Common myeloid progenitor, CD34-positive (primary cell): ENCODE results near the gene GUCY1A2.

Experiments
- CTCF ChIA-PET: fragments of 350-600 bp; sonication (Branson Sonifier 250); formaldehyde crosslinking; loops from one replicate; lab custom pipeline; 2021; ENCODE audit warnings: antibody characterized with exemption; lab: Charles Lee
- POLR2A ChIA-PET: fragments of 350-600 bp; sonication (Branson Sonifier 250); formaldehyde crosslinking; loops from one replicate; lab custom pipeline; 2021; ENCODE audit warnings: antibody characterized with exemption; lab: Charles Lee
- DNase-seq, 3 donors: peaks; one replicate each; pipeline versions ENCODE4 v3.0.0 to v3.0.0-alpha.2; 2013
- H3K27ac ChIP-seq, 2 experiments: 1 replicate in 1 of 2; 2 replicates in 1 of 2; pipeline ENCODE4 v1.7.0; 2013; ENCODE audit warnings: inconsistent platforms in 2 of 2, low read length in 2 of 2, mild to moderate bottlenecking in 2 of 2, low read depth in 1 of 2, moderate library complexity in 1 of 2; ENCODE audit not compliant: severe bottlenecking in 2 of 2, insufficient read depth in 1 of 2, poor library complexity in 1 of 2
- H3K27me3 ChIP-seq, 5 experiments: replicated peaks in 2 of 5; 1 replicate in 3 of 5; 2 replicates in 2 of 5; pipeline versions ENCODE4 v1.6.1 to v1.7.0; 2013; ENCODE audit warnings: low read length in 4 of 5, mild to moderate bottlenecking in 2 of 5, moderate library complexity in 2 of 5, inconsistent platforms in 1 of 5; ENCODE audit not compliant: insufficient read depth in 5 of 5, control insufficient read depth in 4 of 5
- H3K36me3 ChIP-seq, 4 experiments: 1 replicate in 2 of 4; 2 replicates in 2 of 4; pipeline versions ENCODE4 v1.6.1 to v1.7.0; 2013; ENCODE audit warnings: low read length in 3 of 4, control low read depth in 1 of 4, mild to moderate bottlenecking in 1 of 4; ENCODE audit not compliant: control insufficient read depth in 4 of 4, insufficient read depth in 4 of 4
- H3K4me1 ChIP-seq, 4 experiments: 1 replicate in 3 of 4; 2 replicates in 1 of 4; pipeline versions ENCODE4 v1.6.1 to v1.7.1; 2013; ENCODE audit warnings: low read length in 3 of 4, mild to moderate bottlenecking in 3 of 4, control low read depth in 1 of 4, inconsistent platforms in 1 of 4, moderate library complexity in 1 of 4; ENCODE audit not compliant: control insufficient read depth in 4 of 4, insufficient read depth in 4 of 4; ENCODE audit errors: control extremely low read depth in 1 of 4
- H3K4me3 ChIP-seq, 7 experiments: 1 replicate in 4 of 7; 2 replicates in 3 of 7; pipeline versions ENCODE4 v1.5.1 to v1.7.0; 2013; ENCODE audit warnings: mild to moderate bottlenecking in 7 of 7, low read length in 6 of 7, moderate library complexity in 6 of 7, inconsistent platforms in 2 of 7, low read depth in 2 of 7, control low read depth in 1 of 7; ENCODE audit not compliant: insufficient read depth in 4 of 7, control insufficient read depth in 1 of 7; ENCODE audit errors: extremely low read depth in 1 of 7
- H3K9me3 ChIP-seq, 5 experiments: 1 replicate in 4 of 5; 2 replicates in 1 of 5; pipeline versions ENCODE4 v1.6.1 to v1.7.1; 2013; ENCODE audit warnings: low read length in 4 of 5, mild to moderate bottlenecking in 2 of 5, inconsistent platforms in 1 of 5, low read depth in 1 of 5, moderate library complexity in 1 of 5; ENCODE audit not compliant: control insufficient read depth in 4 of 5, insufficient read depth in 2 of 5; ENCODE audit errors: control extremely low read depth in 1 of 5
- WGBS: methylation state at CpG from one replicate; pipeline ENCODE4 v1.1.5; 2013; ENCODE audit not compliant: insufficient coverage; 5-methylcytosine and 5-hydroxymethylcytosine counted together

GUCY1A2 gene

DNA sequence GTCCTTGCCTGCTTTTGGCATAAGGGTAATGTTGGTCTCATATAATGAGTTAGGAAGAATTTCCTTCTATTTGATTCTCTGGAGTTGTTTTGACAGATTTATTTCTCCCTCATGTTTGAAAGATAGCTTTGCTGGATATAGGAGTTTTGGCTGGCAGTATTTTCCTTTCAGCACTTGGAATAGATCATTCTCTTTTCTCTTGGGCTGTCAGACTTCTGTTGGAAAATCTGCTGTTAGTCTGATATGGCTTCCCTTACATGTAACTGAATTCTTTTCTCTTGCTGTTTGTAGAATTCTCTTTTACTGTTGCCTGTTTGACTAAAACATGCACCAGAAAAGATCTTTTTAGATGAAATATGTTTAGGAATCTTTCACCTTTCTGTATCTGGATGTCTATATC, 165.5 kb downstream of the GUCY1A2 start:
- Histone ChIP-seq H3K36me3 (no peaks in the 10 kb centered on the region), H3K4me1 (no peaks in the 10 kb centered on the region), H3K27ac (no peak overlapping the region), H3K27me3 (no peaks in the 10 kb centered on the region), H3K4me3 (no peak overlapping the region), H3K9me3 (peaks cover 0 to 6% (median 0%) of the 10 kb centered on the region in 5 experiments)
- ChIA-PET CTCF (no interaction called here), POLR2A (no interaction called here)
- DNase-seq: no peak

DNA sequence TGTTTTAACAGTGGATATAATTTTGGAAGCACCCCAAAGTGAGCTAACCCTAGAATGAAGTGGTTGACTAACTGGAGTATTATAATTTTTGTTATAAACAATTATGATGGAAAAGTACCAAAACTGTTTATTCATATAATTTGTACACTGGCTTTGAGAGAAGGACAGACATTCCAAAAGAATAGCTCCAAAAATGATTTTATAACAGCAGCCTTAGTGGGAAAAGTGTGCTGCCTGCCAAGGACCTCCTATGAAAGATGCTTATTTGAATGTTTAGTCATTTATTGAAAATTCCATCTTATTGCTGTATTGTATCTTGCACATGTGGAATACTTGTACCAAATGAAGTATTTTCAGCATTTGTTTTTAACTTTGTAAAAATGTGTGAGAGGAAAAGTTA, 169.8 kb downstream of the GUCY1A2 start:
- CTCF ChIA-PET: no interaction called here
- Histone ChIP-seq H3K4me1 (no peaks in the 10 kb centered on the region), H3K4me3 (no peak overlapping the region)

GRCh38 chr11:106842134-106842533, 176.1 kb downstream of the GUCY1A2 start:
- POLR2A ChIA-PET: no interaction called here
- DNase-seq: no peak

More for the DNA sequence above, 169.8 kb downstream of the GUCY1A2 start:
- no peaks in the 10 kb centered on the region for H3K27me3 ChIP-seq
- H3K27ac ChIP-seq: no peak overlapping the region
- H3K36me3 ChIP-seq: no peaks in the 10 kb centered on the region
- H3K9me3 ChIP-seq: no peaks in the 10 kb centered on the region
- POLR2A ChIA-PET: no interaction called here
- no peak for DNase-seq

DNA sequence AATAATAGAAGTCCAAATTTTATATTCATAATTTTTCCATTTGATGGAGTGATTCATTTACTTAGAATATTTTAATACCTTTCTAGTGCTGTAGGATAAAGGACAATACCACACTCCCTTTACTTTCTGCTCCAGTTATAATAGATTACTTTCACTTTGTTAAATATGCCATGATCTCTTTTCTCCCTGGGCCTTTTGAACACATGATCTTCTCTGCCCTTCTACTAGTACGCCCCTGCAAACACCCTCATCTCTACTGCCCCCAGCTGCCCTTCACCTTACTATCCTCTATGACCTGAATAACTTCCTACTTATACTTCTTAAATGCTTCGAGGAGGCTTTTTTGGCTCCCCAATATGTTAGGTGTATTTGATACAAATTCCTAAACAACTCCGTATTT, 177.3 kb downstream of the GUCY1A2 start:
- ChIA-PET POLR2A (no interaction called here), CTCF (no interaction called here)
- Histone ChIP-seq H3K9me3 (no peaks in the 10 kb centered on the region), H3K4me1 (no peaks in the 10 kb centered on the region), H3K27ac (no peak overlapping the region), H3K27me3 (no peaks in the 10 kb centered on the region), H3K36me3 (no peaks in the 10 kb centered on the region), H3K4me3 (no peak overlapping the region)
- DNase-seq: no peak
- 67% methylated on average over 1 of the region's 3 CpGs for WGBS

More at GRCh38 chr11:106842134-106842533, 176.1 kb downstream of the GUCY1A2 start:
- Histone ChIP-seq H3K36me3 (no peaks in the 10 kb centered on the region), H3K27me3 (no peaks in the 10 kb centered on the region), H3K9me3 (no peaks in the 10 kb centered on the region), H3K27ac (no peak overlapping the region), H3K4me1 (no peaks in the 10 kb centered on the region), H3K4me3 (no peak overlapping the region)
- CTCF ChIA-PET: no interaction called here

DNA sequence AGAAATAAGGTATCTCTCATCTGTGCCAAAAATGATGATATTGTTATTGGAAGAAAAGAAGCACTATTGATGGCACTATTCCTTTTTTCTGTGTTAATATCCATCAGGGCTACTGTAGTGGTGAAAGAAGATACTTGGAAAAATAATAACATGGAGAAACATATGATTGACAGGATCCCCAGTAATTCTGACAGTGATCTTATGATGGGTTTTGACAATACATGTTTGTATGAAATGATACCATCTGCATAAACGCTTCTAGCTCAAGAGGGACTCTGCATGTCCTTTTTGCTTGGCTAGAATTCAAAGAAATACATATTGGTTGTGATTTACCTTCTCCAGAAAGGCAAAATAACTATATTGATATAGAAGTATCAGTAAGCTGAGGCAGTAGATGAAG, 178.1 kb downstream of the GUCY1A2 start:
- H3K27ac ChIP-seq: no peak overlapping the region
- no peaks in the 10 kb centered on the region for H3K9me3 ChIP-seq
- H3K27me3 ChIP-seq: no peaks in the 10 kb centered on the region
- H3K4me1 ChIP-seq: no peaks in the 10 kb centered on the region
- ChIA-PET POLR2A (no interaction called here), CTCF (no interaction called here)
- H3K36me3 ChIP-seq: no peaks in the 10 kb centered on the region
- no peak overlapping the region for H3K4me3 ChIP-seq
- no CpG with 5 or more reads among the region's 1 CpG for WGBS
- DNase-seq: no peak

GRCh38 chr11:106834567-106834966, 183.7 kb downstream of the GUCY1A2 start:
- no peaks in the 10 kb centered on the region for H3K27me3 ChIP-seq
- no peak overlapping the region for H3K27ac ChIP-seq
- no peak overlapping the region for H3K4me3 ChIP-seq
- CTCF ChIA-PET: no interaction called here
- no peaks in the 10 kb centered on the region for H3K9me3 ChIP-seq
- H3K36me3 ChIP-seq: no peaks in the 10 kb centered on the region
- 75% methylated on average over 2 of the region's 2 CpGs for WGBS
- POLR2A ChIA-PET: no interaction called here
- no peaks in the 10 kb centered on the region for H3K4me1 ChIP-seq
- no peak for DNase-seq

GRCh38 chr11:106828976-106829375, 189.3 kb downstream of the GUCY1A2 start:
- ChIA-PET CTCF (no interaction called here), POLR2A (no interaction called here)
- Histone ChIP-seq H3K4me1 (no peaks in the 10 kb centered on the region), H3K9me3 (no peaks in the 10 kb centered on the region), H3K27ac (no peak overlapping the region), H3K4me3 (no peak overlapping the region), H3K36me3 (no peaks in the 10 kb centered on the region), H3K27me3 (no peaks in the 10 kb centered on the region)
- DNase-seq: no peak
- 70% methylated on average over 2 of the region's 5 CpGs for WGBS
